ENCODE data around the gene GALNT17.

Gene GALNT17

GRCh38 chr7:71429083-71429482 is 297.1 kb downstream of the GALNT17 start:
- TF ChIP-seq CTCF (IDR thresholded peaks at IDR 0.05; ENCODE audit: insufficient read depth, low read length, missing control alignments) = no peak
- DNase-seq (ENCODE audit: low read depth, low spot score) = no peak
- ChIA-PET POLR2A (no interaction called here), CTCF (no interaction called here)
- H3K4me3 ChIP-seq (ENCODE audit: low read depth, low read length) = no peak overlapping the region

- no peak for DNase-seq (ENCODE audit: low read depth, low spot score)
- H3K4me3 ChIP-seq (ENCODE audit: low read depth, low read length) = no peak overlapping the region
- no peak for TF ChIP-seq CTCF (IDR thresholded peaks at IDR 0.05; ENCODE audit: insufficient read depth, low read length, missing control alignments)
- ChIA-PET CTCF (no interaction called here), POLR2A (interaction anchor here (0.7 kb wide), 1 partner anchor 92 kb away, joined by 3 read pairs; no protein-coding TSS in a partner anchor)
These were observed 298.3 kb downstream of the GALNT17 start for GRCh38 chr7:71430246-71430645.

DNA sequence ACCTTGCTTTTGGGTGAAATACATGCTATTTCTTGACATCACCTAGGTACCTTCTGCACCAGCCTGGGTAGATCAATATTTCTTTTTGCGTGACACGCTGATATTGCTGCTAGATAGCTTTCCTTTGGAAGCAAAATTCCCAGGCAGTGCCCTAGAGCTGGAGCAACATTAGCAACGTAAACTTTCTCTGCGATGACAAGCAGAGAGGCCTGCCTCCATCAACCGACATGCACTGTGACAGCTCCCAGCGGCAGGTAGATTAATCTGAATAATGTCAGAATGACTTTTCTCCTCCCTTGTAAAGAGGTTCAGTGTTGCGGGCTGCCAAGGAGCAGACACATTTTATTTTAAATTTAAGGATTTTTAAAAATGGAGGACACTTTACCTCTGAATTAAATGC is 307.4 kb downstream of the GALNT17 start:
- H3K4me3 ChIP-seq (ENCODE audit: low read depth, low read length) = no peak overlapping the region
- ChIA-PET CTCF (no interaction called here), POLR2A (no interaction called here)
- DNase-seq (ENCODE audit: low read depth, low spot score) = no peak
- TF ChIP-seq CTCF (IDR thresholded peaks at IDR 0.05; ENCODE audit: insufficient read depth, low read length, missing control alignments) = no peak

DNA sequence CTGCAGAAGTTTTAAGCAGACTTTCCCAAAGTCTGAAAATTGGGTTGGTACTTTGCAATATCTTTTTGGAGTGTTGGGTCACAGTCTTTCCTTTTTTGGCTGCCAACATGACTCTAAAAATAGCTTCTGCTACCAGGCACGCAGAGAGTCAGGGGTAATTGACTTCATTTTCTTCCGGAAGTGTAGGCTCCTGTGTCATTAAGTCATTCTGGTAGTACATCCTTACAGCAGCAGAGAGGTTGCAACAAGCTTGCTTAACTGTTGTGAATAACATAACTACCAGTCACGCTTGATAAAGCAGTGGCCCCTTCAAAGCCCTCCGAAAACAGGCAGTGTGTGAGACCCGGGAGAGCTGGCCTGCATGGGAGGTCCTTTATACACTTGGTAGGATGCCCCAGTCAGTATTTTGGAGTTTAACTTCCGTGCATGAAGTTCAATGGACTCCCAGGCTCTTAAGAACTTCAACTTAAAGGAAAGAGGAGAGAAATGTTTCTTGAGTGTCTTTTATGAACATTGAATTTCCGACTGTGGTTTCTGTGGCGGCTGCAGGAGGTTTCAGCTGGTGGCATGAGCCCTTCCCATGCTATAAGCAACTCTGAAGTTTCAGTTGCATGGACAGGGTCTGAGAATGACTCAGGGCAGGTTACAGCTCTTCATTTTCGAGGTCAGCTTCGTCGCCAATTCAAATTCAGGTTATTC is 310.7 kb downstream of the GALNT17 start:
- ChIA-PET CTCF (no interaction called here), POLR2A (no interaction called here)
- H3K4me3 ChIP-seq (ENCODE audit: low read depth, low read length) = no peak overlapping the region
- DNase-seq (ENCODE audit: low read depth, low spot score) = no peak
- TF ChIP-seq CTCF (IDR thresholded peaks at IDR 0.05; ENCODE audit: insufficient read depth, low read length, missing control alignments) = no peak

GRCh38 chr7:71443191-71443530 is 311.2 kb downstream of the GALNT17 start:
- no peak for DNase-seq (ENCODE audit: low read depth, low spot score)
- POLR2A ChIA-PET = no interaction called here
- no peak overlapping the region for H3K4me3 ChIP-seq (ENCODE audit: low read depth, low read length)
- no peak for TF ChIP-seq CTCF (IDR thresholded peaks at IDR 0.05; ENCODE audit: insufficient read depth, low read length, missing control alignments)
- CTCF ChIA-PET = no interaction called here

- no peak overlapping the region for H3K4me3 ChIP-seq (ENCODE audit: low read depth, low read length)
- DNase-seq (ENCODE audit: low read depth, low spot score) = no peak
- no peak for TF ChIP-seq CTCF (IDR thresholded peaks at IDR 0.05; ENCODE audit: insufficient read depth, low read length, missing control alignments)
- POLR2A ChIA-PET = no interaction called here
- CTCF ChIA-PET = no interaction called here
These were observed 312.2 kb downstream of the GALNT17 start for GRCh38 chr7:71444130-71444529.
